K562 (cell line): ENCODE measurements around the gene RABGAP1L. TPM values are rescaled to one million over a fixed set of nuclear protein-coding genes. Genes with fewer than 3 reads are reported as not detected.

Experiments
- CBFA2T2 ChIP-seq: fragments of 450-650 bp; conservative IDR thresholded peaks from 2 replicates; pipeline ENCODE4 v1.6.1; 2017; ENCODE audit warnings: mild to moderate bottlenecking
- CBFA2T3 ChIP-seq: fragments of 450-650 bp; IDR thresholded peaks from 2 replicates; pipeline ENCODE4 v1.6.1; 2017
- E2F6 ChIP-seq, 2 experiments: IDR thresholded peaks; 2 replicates each; pipeline ENCODE4 v1.6.1; 2011; ENCODE audit warnings: borderline replicate concordance in 1 of 2, control low read depth in 1 of 2, low read depth in 1 of 2, low read length in 1 of 2, mild to moderate bottlenecking in 1 of 2, mixed read lengths in 1 of 2, moderate library complexity in 1 of 2; ENCODE audit not compliant: insufficient read depth in 1 of 2, insufficient read length in 1 of 2, poor library complexity in 1 of 2, severe bottlenecking in 1 of 2; ENCODE audit errors: extremely low read depth in 1 of 2
- HMBOX1 ChIP-seq: sonication (generic); IDR thresholded peaks from 2 replicates; pipeline ENCODE4 v1.6.1; 2016
- IRF2 ChIP-seq: sonication (generic); formaldehyde crosslinking; IDR thresholded peaks from 2 replicates; pipeline ENCODE4 v1.8.1; 2022; ENCODE audit warnings: mild to moderate bottlenecking, missing genetic modification reagents
- MEIS2 ChIP-seq: fragments of 450-650 bp; IDR thresholded peaks from 2 replicates; pipeline ENCODE4 v1.6.1; 2014; ENCODE audit warnings: mild to moderate bottlenecking; ENCODE audit not compliant: partially characterized antibody
- MYBL2 ChIP-seq, 2 experiments: fragments of 450-650 bp in 1 of 2; sonication (generic) in 1 of 2; formaldehyde crosslinking in 1 of 2; IDR thresholded peaks; 2 replicates each; pipeline versions ENCODE4 v1.6.1 to v1.8.1; 2017 to 2022; ENCODE audit warnings: borderline replicate concordance in 1 of 2, inconsistent platforms in 1 of 2, low read depth in 1 of 2, mild to moderate bottlenecking in 1 of 2, missing genetic modification reagents in 1 of 2, moderate library complexity in 1 of 2
- MYC ChIP-seq, 2 experiments: fragments of 250-450 bp in 1 of 2; sonication (Bioruptor Pico) in 1 of 2; IDR thresholded peaks; 2 replicates each; pipeline versions ENCODE4 v1.5.1 to v1.6.1; 2012 to 2021; ENCODE audit warnings: low read depth in 2 of 2, borderline replicate concordance in 1 of 2, improper control_type of control experiment in 1 of 2, low read length in 1 of 2, mild to moderate bottlenecking in 1 of 2, moderate library complexity in 1 of 2
- PHF21A ChIP-seq: fragments of 450-650 bp; IDR thresholded peaks from 2 replicates; pipeline ENCODE4 v1.6.1; 2017; ENCODE audit warnings: low read depth, borderline replicate concordance
- SREBF2 ChIP-seq: sonication (generic); formaldehyde crosslinking; IDR thresholded peaks from 2 replicates; pipeline ENCODE4 v1.4.0; 2020; ENCODE audit warnings: mild to moderate bottlenecking, missing genetic modification reagents
- TCF3 ChIP-seq: sonication (generic); formaldehyde crosslinking; IDR thresholded peaks from 2 replicates; pipeline ENCODE4 v1.4.0; 2020; ENCODE audit warnings: mild to moderate bottlenecking, missing genetic modification reagents
- THAP12 ChIP-seq: fragments of 250-450 bp; sonication (Bioruptor Pico); IDR thresholded peaks from 2 replicates; pipeline ENCODE4 v1.9.0; 2021; ENCODE audit warnings: mild to moderate bottlenecking, inconsistent platforms
- ZBTB26 ChIP-seq: fragments of 450-650 bp; formaldehyde crosslinking; IDR thresholded peaks from 2 replicates; pipeline ENCODE4 v1.4.0; 2022; ENCODE audit warnings: missing genetic modification characterization
- ZNF41 ChIP-seq: fragments of 250-450 bp; sonication (Bioruptor Pico); conservative IDR thresholded peaks from 2 replicates; pipeline ENCODE4 v1.4.0; 2020; ENCODE audit warnings: mild to moderate bottlenecking
- ZNF77 ChIP-seq: fragments of 250-450 bp; sonication (Bioruptor Pico); IDR thresholded peaks from 2 replicates; pipeline ENCODE4 v1.5.0; 2020
- polyA plus RNA-seq, 8 experiments: library from polyadenylated mRNA; depleted of rRNA in 4 of 8; stranded (reverse) in 5 of 8; unstranded in 3 of 8; fragments of >200 nt; fragmentation: Nextera tagmentation in 2 of 8; fragmentation: Illumina TruSeq in 1 of 8; extraction: Ambion mirVana in 2 of 8; extraction: Trizol in 1 of 8; gene quantifications; 2 replicates each; pipeline versions ENCODE4 v1.2.1 to v1.2.3, GENCODE V29; 2011 to 2014; ENCODE audit warnings: inconsistent platforms in 1 of 8, missing spikeins in 1 of 8
- total RNA-seq, 7 experiments: library from RNA; depleted of rRNA in 6 of 7; stranded (reverse); fragments of >200 nt in 6 of 7; fragmentation: Illumina TruSeq in 2 of 7; extraction: Trizol in 2 of 7; gene quantifications; 2 replicates each; pipeline versions ENCODE4 v1.2.1 to v1.2.3, GENCODE V29; 2011 to 2021; ENCODE audit warnings: low replicate concordance in 1 of 7

Gene RABGAP1L
- total and polyA plus RNA-seq, 9 of the 15 experiments (the other 6 are each of a cell fraction or from before 2014, with no cell fraction given): 16.5 to 44.9 (median 26.7) TPM

GRCh38 chr1:174425121-174425520 lies 265.8 kb downstream of the RABGAP1L start (continued):
- peak; percentile 31; the same call in 1 of the 2 replicates for TF ChIP-seq HMBOX1
- TF ChIP-seq PHF21A: no peak
- TF ChIP-seq MEIS2: peak; percentile 38
- 0 out of 2 replicates have a peak, but pooled peaks have one; percentile 9 for TF ChIP-seq CBFA2T2
- TF ChIP-seq ZNF77: no peak
- TF ChIP-seq ZBTB26 (CRISPR knock-in tag): no peak
- no peak for TF ChIP-seq ZNF41 (CRISPR knock-in tag)
- TF ChIP-seq THAP12 (CRISPR knock-in tag): no peak
- TF ChIP-seq IRF2 (CRISPR knock-in tag): no peak
- no peak for TF ChIP-seq MYC (IDR thresholded peaks at IDR 0.05; ENCODE audit: low read depth, low read length)
- TF ChIP-seq MYC (CRISPR knock-in tag; IDR thresholded peaks at IDR 0.05; ENCODE audit: borderline replicate concordance, low read depth): no peak
- peak; percentile 25; the same call in 1 of the 2 replicates for TF ChIP-seq MYBL2 (IDR thresholded peaks at IDR 0.05; ENCODE audit: low read depth)
- TF ChIP-seq MYBL2 (CRISPR knock-in tag; IDR thresholded peaks at IDR 0.05; ENCODE audit: borderline replicate concordance): no peak
- no peak for TF ChIP-seq SREBF2 (CRISPR knock-in tag)
- peak; percentile 51 for TF ChIP-seq TCF3 (CRISPR knock-in tag)
- TF ChIP-seq E2F6 (IDR thresholded peaks at IDR 0.05; ENCODE audit: borderline replicate concordance in 1 of 2, extremely low read depth in 1 of 2, insufficient read depth in 1 of 2, insufficient read length in 1 of 2, low read depth in 1 of 2, low read length in 1 of 2, poor library complexity in 1 of 2, severe bottlenecking in 1 of 2): no peak
- TF ChIP-seq CBFA2T3: peak; percentile 63
